Right hindlimb (tissue), 1 donor: Measurements from ENCODE around the gene AOC1.

Source experiments
- DNase-seq: peaks from one replicate; pipeline ENCODE4 v3.0.0-alpha.2; 2018

AOC1 gene

DNA sequence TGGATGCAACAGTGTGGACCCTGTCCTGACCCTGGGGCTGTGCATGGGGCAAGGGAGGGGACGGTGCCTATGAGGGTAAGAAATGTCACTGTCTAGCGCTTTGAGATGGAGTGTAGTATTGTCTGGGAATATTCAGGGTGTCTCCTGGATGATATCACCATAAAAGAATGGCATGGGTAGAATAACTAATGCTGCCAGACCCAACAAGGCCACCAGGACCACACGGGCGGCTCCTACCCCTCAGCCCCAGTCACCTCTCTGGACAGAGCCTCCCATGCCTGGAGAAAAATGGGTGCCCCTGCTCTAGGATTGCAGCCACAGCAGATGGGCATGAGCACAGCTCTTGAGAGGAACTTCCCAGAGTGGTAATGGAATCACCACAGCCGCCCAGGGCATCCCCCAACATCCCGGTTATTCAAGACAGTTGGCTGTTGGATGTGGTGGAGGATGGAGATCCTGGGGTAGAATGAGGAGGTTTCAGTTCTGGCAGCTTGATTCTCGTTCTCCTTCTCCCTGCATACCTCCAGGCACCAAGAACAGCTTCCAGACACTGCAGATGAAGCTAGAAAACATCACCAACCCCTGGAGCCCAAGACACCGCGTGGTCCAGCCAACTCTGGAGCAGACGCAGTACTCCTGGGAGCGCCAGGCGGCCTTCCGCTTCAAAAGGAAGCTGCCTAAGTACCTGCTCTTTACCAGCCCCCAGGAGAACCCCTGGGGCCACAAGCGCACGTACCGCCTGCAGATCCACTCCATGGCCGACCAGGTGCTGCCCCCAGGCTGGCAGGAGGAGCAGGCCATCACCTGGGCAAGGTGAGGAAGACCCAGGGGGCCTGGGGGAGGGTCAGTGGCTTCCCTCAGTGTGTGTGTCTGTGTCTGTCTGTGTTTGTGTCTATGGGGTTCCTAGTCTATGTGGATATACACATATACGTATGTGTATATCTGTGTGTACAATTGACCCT lies 6.2 kb downstream of the AOC1 start:
- no peak for DNase-seq

DNA sequence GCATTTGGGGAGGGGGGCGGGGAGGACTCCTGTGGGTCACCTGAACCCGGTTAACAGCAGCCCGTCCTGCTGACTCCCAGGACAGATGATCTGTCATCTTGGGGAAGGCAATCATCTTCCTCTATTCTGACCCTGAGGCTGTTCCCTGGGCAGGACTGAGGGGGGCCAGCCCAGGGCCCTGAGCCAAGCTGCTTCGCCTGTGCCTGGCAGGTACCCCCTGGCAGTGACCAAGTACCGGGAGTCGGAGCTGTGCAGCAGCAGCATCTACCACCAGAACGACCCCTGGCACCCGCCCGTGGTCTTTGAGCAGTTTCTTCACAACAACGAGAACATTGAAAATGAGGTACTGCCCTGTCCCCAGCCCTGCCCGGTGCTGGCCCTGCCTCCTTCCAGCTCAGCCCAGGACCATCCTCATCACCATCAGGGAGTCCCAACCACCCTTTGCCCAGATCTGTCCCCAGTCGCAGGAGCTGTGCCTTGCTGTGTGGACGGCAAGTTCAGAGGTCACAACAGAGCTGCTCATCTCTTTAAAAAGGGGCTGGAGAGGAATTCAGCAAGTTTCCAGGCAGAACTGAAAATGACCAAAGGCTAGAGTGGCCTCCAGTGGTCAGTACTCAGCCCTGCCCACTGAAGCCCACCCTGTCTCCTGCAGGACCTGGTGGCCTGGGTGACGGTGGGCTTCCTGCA lies 8.1 kb downstream of the AOC1 start:
- no peak for DNase-seq

GRCh38 chr7:150860978-150861295 lies 8.6 kb downstream of the AOC1 start:
- no peak for DNase-seq

GRCh38 chr7:150862356-150862755 lies 10.0 kb downstream of the AOC1 start:
- DNase-seq, result no peak

DNA sequence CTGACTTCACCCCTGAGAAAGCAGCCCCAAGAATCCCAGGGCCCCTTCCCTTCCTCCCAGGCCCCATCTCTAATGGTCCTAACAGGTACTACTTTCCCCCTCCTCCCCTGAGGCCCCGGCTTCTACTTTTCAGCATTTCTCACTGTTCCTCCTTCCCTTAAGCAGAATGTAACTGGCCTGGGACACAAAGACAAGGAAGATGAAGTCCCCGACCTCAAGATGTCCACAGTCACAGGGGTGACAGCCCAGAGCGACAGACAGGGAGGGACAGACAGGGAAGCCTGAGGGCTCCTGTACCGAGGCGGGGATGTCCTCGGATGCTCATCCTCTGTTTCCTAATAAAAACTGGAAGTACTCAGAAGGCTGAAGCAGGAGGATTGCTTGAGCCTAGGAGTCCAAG lies 11.6 kb downstream of the AOC1 start:
- no peak for DNase-seq

DNA sequence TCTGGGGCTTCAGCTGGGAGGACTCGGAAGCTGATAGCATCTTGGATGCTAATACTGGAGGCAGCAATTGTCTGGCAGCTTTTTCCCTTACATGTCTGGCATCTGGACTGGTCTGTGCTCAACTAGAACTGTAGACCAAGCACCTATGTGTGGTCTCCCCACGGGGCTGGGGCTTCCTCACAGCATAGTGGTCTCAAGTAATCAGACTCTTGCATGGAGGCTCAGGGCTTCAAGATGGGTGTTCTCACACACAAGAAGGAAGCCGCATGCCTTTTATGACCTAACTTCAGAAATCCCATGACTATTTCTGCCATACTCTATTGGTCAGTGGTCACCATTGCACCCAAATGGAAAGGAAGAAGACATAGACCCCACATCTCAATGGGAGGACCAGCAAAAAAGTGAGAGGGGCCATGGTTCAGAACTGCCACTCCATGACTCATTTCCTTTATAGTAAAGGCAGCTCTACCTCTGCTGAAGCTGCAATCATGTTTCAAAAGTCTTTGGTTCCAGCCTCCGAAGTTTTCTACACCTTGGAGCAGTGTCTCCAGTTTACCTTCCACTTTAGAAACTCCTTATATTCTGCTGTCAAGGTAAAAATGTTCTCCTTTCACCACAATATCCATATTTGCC lies 14.7 kb downstream of the AOC1 start:
- no peak for DNase-seq

- no peak for DNase-seq
Measured at GRCh38 chr7:150867605-150868004, 15.3 kb downstream of the AOC1 start.

- DNase-seq, result no peak
Measured at GRCh38 chr7:150869467-150869866, 17.1 kb downstream of the AOC1 start.

DNA sequence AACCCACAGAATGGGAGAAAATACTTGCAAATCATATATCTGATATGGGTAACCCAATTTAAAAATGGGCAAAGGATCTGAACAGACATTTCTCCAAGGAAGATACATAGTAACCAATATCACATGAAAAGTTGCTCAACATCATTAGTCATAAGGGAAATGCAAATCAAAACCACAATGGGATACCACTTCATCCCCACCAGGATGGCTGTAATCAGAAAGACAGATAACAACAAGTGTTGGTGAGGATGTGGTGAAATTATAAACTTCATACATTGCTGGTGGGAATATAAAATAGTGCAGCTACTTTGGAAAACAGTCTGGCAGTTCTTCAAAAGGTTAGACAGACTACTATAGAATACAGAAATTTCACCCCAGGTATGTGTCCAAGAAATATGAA lies 19.3 kb downstream of the AOC1 start:
- no peak for DNase-seq

GRCh38 chr7:150874401-150875198 lies 22.3 kb downstream of the AOC1 start:
- DNase-seq, result no peak

GRCh38 chr7:150875791-150876190 lies 23.5 kb downstream of the AOC1 start:
- DNase-seq, result no peak

DNA sequence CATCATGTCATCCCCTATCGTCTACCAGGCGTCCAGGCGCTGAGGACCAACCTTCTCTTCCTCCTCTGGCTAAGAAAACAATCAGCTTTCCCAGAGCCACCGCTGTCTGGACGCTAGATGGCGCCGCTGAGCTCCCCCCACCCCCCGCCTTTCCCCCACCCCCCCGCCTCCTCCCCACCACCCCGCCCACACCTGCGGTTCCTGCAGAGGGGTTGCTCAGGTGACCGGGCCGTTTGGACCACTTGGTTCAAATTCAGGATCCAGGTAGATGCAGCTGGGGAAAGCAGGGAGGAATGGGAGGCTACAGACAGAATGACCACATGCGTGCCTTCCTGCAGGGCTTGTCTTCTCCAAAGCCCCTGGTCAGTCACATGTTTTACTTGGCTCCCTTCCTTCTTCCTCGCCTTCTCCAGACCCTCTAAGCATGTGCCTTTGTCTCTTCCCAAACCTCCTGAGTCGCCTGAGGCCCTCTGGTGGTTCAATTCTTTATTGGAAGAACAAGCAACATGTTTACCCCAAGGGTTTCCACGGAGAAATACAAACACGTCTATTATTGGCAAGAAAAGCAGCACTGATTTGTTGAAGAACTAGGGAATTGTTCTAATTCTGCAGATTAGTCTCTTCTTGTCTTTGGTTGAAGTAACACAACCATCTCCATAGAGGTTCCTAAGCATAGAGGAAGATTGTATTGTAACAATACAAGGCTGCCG lies 24.7 kb downstream of the AOC1 start:
- peak; percentile 71 for DNase-seq

DNA sequence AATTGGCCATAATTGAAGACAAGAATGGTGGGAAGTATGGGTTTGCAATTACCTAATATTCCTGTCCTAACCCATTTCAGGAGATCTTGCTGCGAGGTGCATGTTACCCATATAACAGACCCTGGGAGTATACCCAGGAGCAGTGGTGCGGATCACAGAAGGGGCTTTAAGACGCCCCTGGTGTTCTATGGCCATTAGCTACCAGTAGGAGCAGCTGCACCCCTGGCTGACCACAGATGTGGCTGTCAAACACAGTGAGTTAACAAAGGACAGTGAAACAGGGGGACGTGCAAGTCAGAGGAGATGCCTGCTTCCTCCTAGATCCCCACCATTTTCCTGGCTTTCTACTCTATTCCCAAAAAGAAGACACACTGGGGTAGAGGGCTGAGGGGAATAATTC lies 25.2 kb downstream of the AOC1 start:
- no peak for DNase-seq

GRCh38 chr7:150879345-150879744 lies 27.0 kb downstream of the AOC1 start:
- no peak for DNase-seq

GRCh38 chr7:150881189-150881588 lies 28.9 kb downstream of the AOC1 start:
- no peak for DNase-seq

- no peak for DNase-seq
Measured at GRCh38 chr7:150890853-150891584, 38.7 kb downstream of the AOC1 start.

DNA sequence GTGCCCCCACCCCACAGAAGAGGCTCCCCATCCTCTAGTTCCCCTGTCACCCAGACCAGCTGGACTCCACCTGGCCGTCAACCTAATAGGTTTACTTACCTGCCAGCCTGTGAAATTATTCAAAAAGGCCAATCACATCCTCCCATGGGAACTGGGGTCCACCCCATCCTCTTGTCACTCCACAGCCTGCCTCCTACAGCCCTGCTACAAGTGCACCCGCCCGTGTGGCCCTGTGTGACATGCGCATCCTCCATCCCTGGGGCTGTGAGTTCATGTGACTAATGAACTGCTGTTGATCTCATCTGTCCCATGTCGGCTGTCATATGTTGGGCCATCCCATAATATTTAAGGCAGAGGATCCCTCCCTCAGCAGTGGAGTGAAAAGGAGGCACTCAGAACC lies 39.4 kb downstream of the AOC1 start:
- no peak for DNase-seq

DNA sequence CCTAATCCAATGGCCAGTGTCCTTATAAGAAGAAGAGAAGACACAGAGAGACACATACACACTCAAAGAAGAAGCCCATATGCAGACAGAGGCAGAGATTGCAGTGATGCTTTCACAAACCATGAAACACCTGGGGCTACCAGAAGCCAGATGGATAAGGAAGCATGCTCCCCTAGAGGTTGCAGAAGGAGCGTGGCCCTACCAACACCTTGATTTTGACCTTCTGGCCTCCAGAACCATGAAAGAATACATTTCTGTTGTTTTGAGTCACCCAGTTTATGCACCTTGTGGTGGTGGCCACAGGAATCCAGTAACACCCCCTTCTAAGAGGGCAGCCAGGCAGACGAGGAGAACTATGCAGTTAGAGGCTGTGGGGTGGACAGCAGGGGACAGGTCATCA lies 43.5 kb downstream of the AOC1 start:
- DNase-seq, result no peak

DNA sequence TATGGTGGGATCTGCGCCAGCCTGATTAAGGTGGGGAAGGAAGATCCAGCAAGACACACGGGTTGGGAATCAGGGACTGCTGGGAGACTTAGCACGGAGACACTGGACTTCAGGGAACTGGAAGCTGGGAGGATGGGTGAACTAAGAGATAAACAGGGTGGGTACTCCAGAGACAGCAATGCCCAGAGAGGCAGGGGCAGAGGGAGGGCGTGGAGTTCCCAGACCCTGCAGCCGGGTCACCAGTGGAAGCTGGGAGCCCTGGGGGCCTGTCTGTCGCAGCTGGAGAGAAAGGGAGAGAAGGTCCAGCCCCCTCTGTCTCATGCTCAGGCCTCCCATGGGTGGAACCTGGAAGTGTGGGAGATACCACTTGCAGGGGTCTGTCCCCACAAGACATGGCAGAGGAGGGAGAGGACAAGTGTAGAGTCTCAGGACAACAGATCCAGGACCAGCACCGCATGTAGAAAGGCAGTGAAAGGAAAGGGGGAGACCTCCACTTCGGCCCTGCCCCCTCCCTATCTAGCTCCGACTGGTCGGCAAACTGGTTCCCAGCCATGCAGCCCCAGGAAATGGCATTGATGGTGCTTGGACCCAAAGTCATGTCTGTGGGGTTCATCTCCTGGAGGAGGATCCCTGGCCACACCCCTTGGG lies 44.4 kb downstream of the AOC1 start:
- no peak for DNase-seq

GRCh38 chr7:150897502-150898474 lies 45.5 kb downstream of the AOC1 start:
- DNase-seq, result no peak
